ENCODE results near the gene ALG1.

ALG1 gene

GRCh38 chr16:5065326-5065725 lies 6.3 kb upstream of the ALG1 start:
- DNase-seq (ENCODE audit: extremely low spot score), result no peak
- POLR2A ChIA-PET, result no interaction called here
- CTCF ChIA-PET, result interaction anchor here (1.2 to 3.0 kb wide), 2 partner anchors 8 to 11 kb away, joined by 6 to 18 read pairs; no protein-coding TSS in a partner anchor
- TF ChIP-seq, protein P1, sequence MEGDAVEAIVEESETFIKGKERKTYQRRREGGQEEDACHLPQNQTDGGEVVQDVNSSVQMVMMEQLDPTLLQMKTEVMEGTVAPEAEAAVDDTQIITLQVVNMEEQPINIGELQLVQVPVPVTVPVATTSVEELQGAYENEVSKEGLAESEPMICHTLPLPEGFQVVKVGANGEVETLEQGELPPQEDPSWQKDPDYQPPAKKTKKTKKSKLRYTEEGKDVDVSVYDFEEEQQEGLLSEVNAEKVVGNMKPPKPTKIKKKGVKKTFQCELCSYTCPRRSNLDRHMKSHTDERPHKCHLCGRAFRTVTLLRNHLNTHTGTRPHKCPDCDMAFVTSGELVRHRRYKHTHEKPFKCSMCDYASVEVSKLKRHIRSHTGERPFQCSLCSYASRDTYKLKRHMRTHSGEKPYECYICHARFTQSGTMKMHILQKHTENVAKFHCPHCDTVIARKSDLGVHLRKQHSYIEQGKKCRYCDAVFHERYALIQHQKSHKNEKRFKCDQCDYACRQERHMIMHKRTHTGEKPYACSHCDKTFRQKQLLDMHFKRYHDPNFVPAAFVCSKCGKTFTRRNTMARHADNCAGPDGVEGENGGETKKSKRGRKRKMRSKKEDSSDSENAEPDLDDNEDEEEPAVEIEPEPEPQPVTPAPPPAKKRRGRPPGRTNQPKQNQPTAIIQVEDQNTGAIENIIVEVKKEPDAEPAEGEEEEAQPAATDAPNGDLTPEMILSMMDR (IDR thresholded peaks at IDR 0.05; ENCODE audit: control extremely low read depth, extremely low read depth, low read depth, missing control alignments), result no peak

DNA sequence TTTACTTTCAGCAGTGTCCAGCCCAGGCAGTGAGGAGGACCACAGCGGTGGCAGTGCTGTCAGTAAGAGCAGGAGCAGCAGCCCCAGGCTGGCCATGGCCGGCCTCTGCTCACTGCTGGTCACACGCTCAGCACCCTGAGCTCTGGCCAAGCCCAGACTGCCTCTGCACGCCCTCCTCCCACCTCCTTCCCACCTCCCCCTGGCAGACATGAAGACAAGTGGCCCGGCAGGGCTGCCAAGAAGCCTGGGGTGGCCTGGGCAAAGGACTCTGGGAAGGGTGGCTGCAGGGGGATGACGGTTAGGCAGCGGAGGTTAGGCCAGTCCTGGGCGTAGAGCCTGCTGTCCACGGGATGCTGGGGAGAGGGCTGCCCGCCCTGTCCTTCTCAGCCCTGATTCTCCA lies 5.8 kb upstream of the ALG1 start, which contains the start of gene C16orf89:
Gene C16orf89 (minus strand): TSS at position 144 of the 400 bp plus-strand sequence. CDS start 48 bp downstream, at position 96.
- DNase-seq (ENCODE audit: extremely low spot score), result no peak
- ChIA-PET POLR2A (no interaction called here), CTCF (interaction anchor here (1.2 to 3.0 kb wide), 2 partner anchors 9 to 12 kb away, joined by 6 to 18 read pairs; no protein-coding TSS in a partner anchor)
- TF ChIP-seq, protein P1 (IDR thresholded peaks at IDR 0.05; ENCODE audit: control extremely low read depth, extremely low read depth, low read depth, missing control alignments), result no peak

- ChIA-PET CTCF (interaction anchor here (1.2 to 3.0 kb wide), 4 partner anchors 9 to 30 kb away, joined by 3 to 18 read pairs (median 5); no protein-coding TSS in a partner anchor), POLR2A (no interaction called here)
- DNase-seq (ENCODE audit: extremely low spot score), result no peak
- TF ChIP-seq, protein P1 (IDR thresholded peaks at IDR 0.05; ENCODE audit: control extremely low read depth, extremely low read depth, low read depth, missing control alignments), result no peak
Measured at GRCh38 chr16:5066511-5066910, 5.1 kb upstream of the ALG1 start.

- ChIA-PET POLR2A (no interaction called here), CTCF (interaction anchor here (1.5 to 1.8 kb wide), 2 partner anchors 8 to 11 kb away, joined by 3 to 4 read pairs; no protein-coding TSS in a partner anchor)
- TF ChIP-seq, protein P1 (IDR thresholded peaks at IDR 0.05; ENCODE audit: control extremely low read depth, extremely low read depth, low read depth, missing control alignments), result no peak
- DNase-seq (ENCODE audit: extremely low spot score), result no peak
Measured at GRCh38 chr16:5069048-5069447, 2.6 kb upstream of the ALG1 start.

- ChIA-PET POLR2A (no interaction called here), CTCF (interaction anchor here (1.5 to 1.8 kb wide), 2 partner anchors 9 to 12 kb away, joined by 3 to 4 read pairs; no protein-coding TSS in a partner anchor)
- no peak for DNase-seq (ENCODE audit: extremely low spot score)
Measured at GRCh38 chr16:5069854-5070253, 1.8 kb upstream of the ALG1 start.

DNA sequence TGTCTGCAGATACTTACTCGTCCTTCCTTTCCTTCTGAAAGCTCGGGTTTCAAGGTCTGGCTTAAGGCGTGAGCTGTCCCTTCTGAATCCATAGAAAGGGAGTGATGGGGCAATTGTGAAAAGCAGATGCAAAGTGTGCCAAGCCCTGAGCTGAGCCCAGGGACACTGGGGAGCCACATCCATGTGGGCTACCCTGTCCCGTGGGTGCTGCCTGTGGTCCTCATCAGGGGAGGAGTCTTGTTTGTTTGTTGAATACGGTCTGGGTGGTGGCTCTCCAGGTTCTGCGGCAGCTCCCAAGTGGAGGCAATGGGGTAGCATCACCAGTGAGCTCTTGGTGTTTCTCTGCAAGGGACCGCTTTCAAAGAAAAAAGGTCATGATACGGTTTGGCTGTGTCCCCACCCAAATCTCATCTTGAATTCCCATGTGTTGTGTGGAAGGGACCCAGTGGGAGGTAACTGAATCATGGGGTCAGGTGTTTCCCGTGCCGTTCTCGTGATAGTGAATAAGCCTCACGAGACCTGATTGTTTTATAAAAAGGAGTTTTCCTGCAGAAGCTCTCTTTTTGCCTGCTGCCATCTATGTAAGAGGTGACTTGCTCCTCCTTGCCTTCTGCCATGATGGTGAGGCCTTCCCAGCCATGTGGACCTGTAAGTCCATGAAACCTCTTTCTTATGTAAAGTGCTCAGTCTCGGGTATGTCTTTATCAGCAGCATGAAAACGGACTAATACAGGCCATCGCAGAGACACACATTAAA lies 1.0 kb upstream of the ALG1 start:
- ChIA-PET POLR2A (no interaction called here), CTCF (interaction anchor here (1.8 kb wide), 1 partner anchor 10 kb away, joined by 4 read pairs; no protein-coding TSS in a partner anchor)
- TF ChIP-seq, protein P1 (IDR thresholded peaks at IDR 0.05; ENCODE audit: control extremely low read depth, extremely low read depth, low read depth, missing control alignments), result no peak
- no peak for DNase-seq (ENCODE audit: extremely low spot score)

More at GRCh38 chr16:5069854-5070253, 1.8 kb upstream of the ALG1 start:
- TF ChIP-seq, protein P1 (IDR thresholded peaks at IDR 0.05; ENCODE audit: control extremely low read depth, extremely low read depth, low read depth, missing control alignments), result no peak

Data from GM10248 (cell line).